NCI-H1436 (cell line): ENCODE results near the gene ZBTB3.
"Not testable (repeated sequence)": the region's sequence is repeated elsewhere in the genome, so short reads cannot be mapped to it uniquely, and the experiment has no call there.

ENCODE experiments used
- DNase-seq: peaks from one replicate; lab custom pipeline; 2025; lab: John Stamatoyannopoulos, UW

ZBTB3 gene

DNA sequence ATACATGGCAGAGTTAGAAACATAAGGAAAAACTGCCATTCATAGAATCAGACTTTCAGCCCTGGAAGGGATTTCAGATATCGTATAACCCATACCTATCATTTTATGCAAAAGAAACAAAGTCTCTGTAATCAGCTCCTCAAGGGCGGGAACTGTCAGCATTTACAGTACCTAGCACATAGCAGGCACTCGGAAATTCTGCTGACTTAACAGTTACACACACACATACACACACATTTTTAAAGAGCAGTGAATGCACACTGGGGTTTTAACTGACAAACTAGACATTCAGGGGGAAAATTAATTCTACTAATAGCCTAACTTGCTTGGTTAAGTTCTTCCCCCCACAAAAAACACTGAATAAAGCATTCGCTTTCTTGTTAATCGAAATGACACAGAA, 37.8 kb downstream of the ZBTB3 start:
- DNase-seq: no peak

DNA sequence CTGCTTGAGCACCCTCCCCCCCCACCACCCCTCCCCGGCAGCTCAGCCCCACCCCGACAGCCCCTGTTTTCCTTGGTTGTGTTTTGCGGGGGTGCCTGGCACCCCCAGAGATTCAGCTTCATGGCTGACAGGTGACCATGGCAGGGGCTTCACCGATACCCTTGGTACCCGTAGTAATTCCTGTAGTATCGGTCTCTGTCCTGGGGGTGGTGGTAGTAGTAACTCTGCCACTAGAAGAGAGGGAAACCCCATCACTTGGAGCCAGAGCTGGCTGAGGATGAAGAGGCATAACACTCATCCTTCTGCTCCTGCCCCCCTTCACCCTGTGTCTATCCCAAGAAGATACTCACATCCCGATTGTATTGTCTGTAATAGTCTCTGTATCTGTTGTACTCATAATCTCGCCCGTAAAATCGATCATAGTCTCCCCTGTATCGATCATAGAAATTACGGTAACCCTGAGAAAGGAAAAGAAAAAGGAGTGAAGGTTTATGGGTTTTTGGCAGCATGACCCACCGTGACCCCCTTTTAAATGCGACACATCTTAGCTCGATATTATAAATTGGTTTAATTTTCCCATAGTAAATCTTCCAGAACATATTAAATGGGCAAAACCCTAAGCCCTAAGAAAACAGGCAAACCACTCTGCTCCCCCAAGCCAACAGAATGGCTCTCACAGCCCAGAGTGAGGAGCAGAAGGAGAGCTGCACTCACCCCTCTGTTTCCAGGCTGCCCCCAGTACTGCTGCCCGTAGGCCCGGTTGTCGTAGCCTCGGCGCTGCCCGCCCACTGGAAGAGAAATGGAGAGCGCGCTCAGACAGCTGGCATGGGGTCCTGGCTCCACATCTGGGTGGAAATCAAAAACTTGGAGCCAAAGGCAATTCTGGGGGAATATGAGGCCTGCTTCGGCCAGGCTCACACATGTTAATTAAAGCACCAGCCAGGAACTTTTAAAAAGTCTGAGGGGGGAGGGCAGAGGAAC, 38.5 kb downstream of the ZBTB3 start:
- no peak for DNase-seq

- no peak for DNase-seq
These were observed 40.6 kb downstream of the ZBTB3 start for GRCh38 chr11:62713343-62713742.

GRCh38 chr11:62712861-62713260, 41.1 kb downstream of the ZBTB3 start:
- DNase-seq: no peak

DNA sequence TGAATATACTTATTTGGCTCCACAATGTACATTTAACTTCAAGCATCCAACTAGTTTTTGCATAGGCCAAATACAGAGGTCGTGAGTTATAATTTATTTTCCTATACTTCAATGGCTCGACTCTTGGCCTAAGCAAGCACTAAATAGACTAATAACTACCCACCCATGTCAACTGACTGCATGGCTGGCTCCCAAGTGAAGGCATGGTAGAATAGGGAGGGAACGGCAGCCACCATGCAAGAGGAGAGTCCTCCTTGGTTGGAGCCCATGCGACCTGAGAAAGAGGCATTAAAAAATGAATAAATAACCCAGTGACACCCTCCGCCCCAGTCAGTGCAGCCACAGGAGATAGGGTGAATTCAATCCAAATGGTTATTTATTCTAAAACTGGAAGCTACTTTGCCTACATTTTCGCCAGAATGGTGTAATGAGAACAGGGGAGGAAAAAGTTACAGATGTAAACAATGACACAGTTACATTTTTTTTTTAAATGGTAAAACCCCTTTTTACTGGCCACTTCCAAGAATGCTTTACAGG, 41.6 kb downstream of the ZBTB3 start:
- DNase-seq: no peak

GRCh38 chr11:62710001-62710345, 44.0 kb downstream of the ZBTB3 start:
- DNase-seq: no peak

DNA sequence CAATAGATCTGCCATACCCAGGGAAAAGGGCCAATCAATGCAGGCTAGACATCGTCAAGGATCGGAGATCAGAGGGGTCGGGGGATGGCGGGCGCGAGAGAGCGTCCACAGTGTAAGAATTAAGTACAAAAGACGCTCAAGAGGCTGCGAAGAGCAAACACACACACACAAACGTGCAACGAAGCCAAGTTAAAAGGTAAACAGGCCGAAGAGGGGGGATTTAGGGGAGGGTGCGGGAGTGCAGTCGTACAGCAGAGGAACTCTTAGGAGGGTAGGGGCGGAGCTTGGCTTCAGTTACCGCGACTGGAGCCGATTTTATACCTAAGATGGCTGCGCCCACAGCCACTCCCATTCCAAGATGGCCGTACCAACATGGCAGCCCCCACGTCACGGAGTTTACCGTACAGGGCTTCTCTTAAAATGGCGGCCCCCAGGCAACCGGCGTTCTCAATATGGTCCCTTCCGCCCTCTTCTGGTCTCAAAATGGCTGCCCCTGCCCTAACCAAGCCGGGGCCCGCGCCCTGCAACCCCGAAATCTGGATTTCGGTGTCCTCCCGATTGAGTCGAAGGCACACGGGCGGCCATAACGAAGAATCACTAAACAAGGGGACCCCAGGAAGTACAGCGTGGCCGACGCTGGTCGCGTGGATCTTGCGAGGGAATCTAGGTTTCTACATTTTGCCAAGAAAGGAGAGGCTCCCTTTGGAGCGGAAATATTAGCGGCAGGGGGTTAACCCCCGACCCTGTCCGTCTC, 44.5 kb downstream of the ZBTB3 start:
- DNase-seq: peak; percentile 98

DNA sequence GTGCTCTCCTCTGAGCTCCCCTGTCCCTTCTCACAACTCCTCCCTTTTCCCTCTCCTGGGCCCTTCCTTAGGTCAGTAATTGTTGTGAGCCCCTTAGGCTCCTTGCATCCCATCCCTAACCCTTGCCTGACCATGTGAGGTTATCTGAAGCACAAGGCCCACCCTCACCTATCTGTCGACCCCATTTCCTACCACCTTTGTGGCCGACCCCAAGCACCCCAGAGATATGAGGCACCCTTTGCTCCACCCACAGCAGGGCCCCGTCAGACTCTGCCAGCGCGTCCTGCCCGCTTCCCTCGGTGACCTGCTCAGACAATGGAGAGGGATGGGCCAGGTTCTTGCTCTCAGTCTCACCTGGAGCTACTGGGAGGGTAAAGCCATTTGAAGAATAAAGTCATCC, 45.2 kb downstream of the ZBTB3 start:
- DNase-seq: peak; percentile 48

DNA sequence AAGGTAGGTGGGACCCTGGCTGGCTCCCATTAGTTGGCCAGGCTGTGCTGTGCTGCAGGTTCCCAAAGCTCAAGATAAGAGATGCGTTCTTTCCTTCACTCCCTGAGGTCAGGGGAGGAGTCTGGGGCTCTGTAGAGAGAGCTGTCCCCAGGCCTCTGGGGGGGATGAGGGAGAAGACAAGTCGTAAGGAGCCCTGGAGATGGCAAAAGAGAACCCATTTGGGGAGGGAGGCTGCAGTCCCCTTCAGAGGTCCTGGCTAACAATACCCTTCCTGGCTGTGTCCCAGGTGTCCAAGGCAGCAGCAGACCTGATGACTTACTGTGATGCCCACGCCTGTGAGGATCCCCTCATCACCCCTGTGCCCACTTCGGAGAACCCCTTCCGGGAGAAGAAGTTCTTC, 45.6 kb downstream of the ZBTB3 start:
- DNase-seq: no peak

- peak; percentile 18 for DNase-seq
These were observed 46.6 kb downstream of the ZBTB3 start, which contains the start of the genes BSCL2 and GNG3 for GRCh38 chr11:62707277-62707861. BSCL2 (minus strand) TSS chr11:62707424; CDS start chr11:62707195, 229 bp downstream. GNG3 (plus strand) TSS chr11:62707676; CDS start chr11:62708296, 620 bp downstream.

GRCh38 chr11:62706850-62707247, 47.1 kb downstream of the ZBTB3 start:
- no peak for DNase-seq

- peak; percentile 97 for DNase-seq
These were observed 47.8 kb downstream of the ZBTB3 start for GRCh38 chr11:62705880-62706849.

DNA sequence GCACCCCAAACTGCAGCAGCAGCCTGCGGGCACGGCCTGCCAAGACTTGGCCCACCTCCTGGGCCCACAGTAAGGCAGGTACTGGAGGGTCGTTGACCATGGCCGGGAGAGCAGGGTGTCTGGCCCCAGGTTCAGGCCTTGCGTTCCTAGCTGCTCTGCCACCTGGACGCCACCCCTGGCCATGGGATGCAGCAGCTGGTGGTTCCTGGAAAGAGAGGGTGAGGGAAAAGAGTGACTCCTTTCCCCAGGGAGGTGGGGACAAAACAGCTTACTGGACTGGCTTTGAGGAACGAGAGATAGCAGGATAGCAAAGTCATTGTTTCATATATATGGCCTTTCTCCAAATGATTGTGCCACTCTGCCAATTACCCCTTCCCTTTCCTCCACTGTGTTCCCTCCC, 48.5 kb downstream of the ZBTB3 start:
- no peak for DNase-seq

- DNase-seq: not testable (repeated sequence)
These were observed 50.0 kb downstream of the ZBTB3 start for GRCh38 chr11:62703921-62704320.

GRCh38 chr11:62702246-62702645, 51.7 kb downstream of the ZBTB3 start:
- DNase-seq: no peak
